Measurements from ENCODE around the gene SAP130. TPM values are rescaled to one million over a fixed set of nuclear protein-coding genes. Genes with fewer than 3 reads are reported as not detected.

Gene SAP130
- total RNA-seq, 1 donor from 2014 or later, result 17.1 TPM

- H3K4me3 Mint-ChIP-seq (ENCODE audit: unreplicated experiment), result no peak overlapping the region
- no peaks in the 10 kb centered on the region for H3K9me3 Mint-ChIP-seq (ENCODE audit: low read depth)
- H3K4me1 Mint-ChIP-seq (ENCODE audit: low read depth), result peaks cover 2% of the 10 kb centered on the region
- H3K27ac Mint-ChIP-seq (ENCODE audit: unreplicated experiment), result no peak overlapping the region
- no peak for DNase-seq (ENCODE audit: low spot score)
- no peaks in the 10 kb centered on the region for H3K36me3 Mint-ChIP-seq (ENCODE audit: low read depth)
- H3K27me3 Mint-ChIP-seq (ENCODE audit: low read depth), result peaks cover 19% of the 10 kb centered on the region
- no peak for TF ChIP-seq CTCF (IDR thresholded peaks at IDR 0.05)
Measured at GRCh38 chr2:127906206-127906926, 121.5 kb downstream of the SAP130 start.

- H3K27ac Mint-ChIP-seq (ENCODE audit: unreplicated experiment), result no peak overlapping the region
- H3K27me3 Mint-ChIP-seq (ENCODE audit: low read depth), result peaks cover 11% of the 10 kb centered on the region
- H3K4me3 Mint-ChIP-seq (ENCODE audit: unreplicated experiment), result no peak overlapping the region
- H3K36me3 Mint-ChIP-seq (ENCODE audit: low read depth), result no peaks in the 10 kb centered on the region
- no peaks in the 10 kb centered on the region for H3K9me3 Mint-ChIP-seq (ENCODE audit: low read depth)
- no peak for DNase-seq (ENCODE audit: low spot score)
- peaks cover 2% of the 10 kb centered on the region for H3K4me1 Mint-ChIP-seq (ENCODE audit: low read depth)
- TF ChIP-seq CTCF (IDR thresholded peaks at IDR 0.05), result no peak
Measured at GRCh38 chr2:127901339-127902056, 126.4 kb downstream of the SAP130 start.

- DNase-seq (ENCODE audit: low spot score), result no peak
- Mint-ChIP-seq H3K4me3 (ENCODE audit: unreplicated experiment) (no peak overlapping the region), H3K27me3 (ENCODE audit: low read depth) (no peaks in the 10 kb centered on the region), H3K36me3 (ENCODE audit: low read depth) (no peaks in the 10 kb centered on the region), H3K9me3 (ENCODE audit: low read depth) (no peaks in the 10 kb centered on the region), H3K27ac (ENCODE audit: unreplicated experiment) (no peak overlapping the region), H3K4me1 (ENCODE audit: low read depth) (peaks cover 2% of the 10 kb centered on the region)
- no peak for TF ChIP-seq CTCF (IDR thresholded peaks at IDR 0.05)
Measured at GRCh38 chr2:127897531-127898211, 130.2 kb downstream of the SAP130 start.

- no peak overlapping the region for H3K27ac Mint-ChIP-seq (ENCODE audit: unreplicated experiment)
- no peak for DNase-seq (ENCODE audit: low spot score)
- no peak for TF ChIP-seq CTCF (IDR thresholded peaks at IDR 0.05)
- H3K36me3 Mint-ChIP-seq (ENCODE audit: low read depth), result peaks cover 1% of the 10 kb centered on the region
- H3K4me1 Mint-ChIP-seq (ENCODE audit: low read depth), result peaks cover 5% of the 10 kb centered on the region
- H3K9me3 Mint-ChIP-seq (ENCODE audit: low read depth), result no peaks in the 10 kb centered on the region
- H3K4me3 Mint-ChIP-seq (ENCODE audit: unreplicated experiment), result no peak overlapping the region
- no peaks in the 10 kb centered on the region for H3K27me3 Mint-ChIP-seq (ENCODE audit: low read depth)
Measured at GRCh38 chr2:127893494-127893893, 134.4 kb downstream of the SAP130 start.

- TF ChIP-seq CTCF (IDR thresholded peaks at IDR 0.05), result no peak
- DNase-seq (ENCODE audit: low spot score), result no peak
- H3K36me3 Mint-ChIP-seq (ENCODE audit: low read depth), result peaks cover 1% of the 10 kb centered on the region
- H3K27me3 Mint-ChIP-seq (ENCODE audit: low read depth), result no peaks in the 10 kb centered on the region
- H3K9me3 Mint-ChIP-seq (ENCODE audit: low read depth), result no peaks in the 10 kb centered on the region
- H3K4me3 Mint-ChIP-seq (ENCODE audit: unreplicated experiment), result no peak overlapping the region
- peaks cover 5% of the 10 kb centered on the region for H3K4me1 Mint-ChIP-seq (ENCODE audit: low read depth)
- no peak overlapping the region for H3K27ac Mint-ChIP-seq (ENCODE audit: unreplicated experiment)
Measured at GRCh38 chr2:127893033-127893432, 134.8 kb downstream of the SAP130 start.

All from chondrocyte (in vitro differentiated cells).